Stimulated activated CD4-positive, alpha-beta T cell treated with anti-CD3 and anti-CD28 coated beads, TNF-alpha, amount 100 ng/mL, for 4 hours (primary cell): ENCODE results near the gene DLGAP4.
A peak's percentile ranks its signal among the peaks of the same experiment; 100 is the strongest.

ENCODE experiments used
- DNase-seq, 3 experiments: peaks; one replicate each; pipeline ENCODE4 v3.0.0-alpha.2; 2020; ENCODE audit warnings: low read depth in 3 of 3

The DLGAP4 gene

DNA sequence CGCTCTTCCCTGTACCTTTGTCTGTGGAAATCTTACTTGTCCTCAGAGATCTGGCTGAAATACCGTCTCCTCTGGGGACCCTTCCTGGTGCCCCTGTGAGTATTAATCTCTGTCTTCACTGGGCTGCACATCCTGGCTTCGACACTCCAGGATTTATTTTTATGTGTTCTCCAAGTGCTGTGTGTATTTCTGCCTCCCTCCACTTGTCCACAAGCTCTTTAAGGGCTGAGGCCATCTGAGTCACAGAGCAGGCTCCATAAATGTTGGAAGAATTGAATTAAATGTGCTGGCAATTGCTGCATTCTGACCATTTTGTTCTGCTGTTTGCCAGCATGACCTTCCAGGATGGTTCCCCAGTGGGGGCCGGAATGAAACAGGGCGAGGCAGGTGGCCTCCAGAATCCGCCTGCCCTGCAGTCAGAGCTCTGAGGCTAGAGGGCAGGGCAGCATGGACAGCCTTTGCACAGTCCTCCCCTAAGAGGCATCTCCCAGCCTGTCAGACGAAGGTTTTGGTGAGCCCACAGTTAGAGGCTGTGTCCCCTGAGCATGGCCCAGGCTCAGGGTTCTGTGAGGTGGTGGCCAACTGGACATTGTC is 105.8 kb downstream of the DLGAP4 start:
- no peak for DNase-seq

DNA sequence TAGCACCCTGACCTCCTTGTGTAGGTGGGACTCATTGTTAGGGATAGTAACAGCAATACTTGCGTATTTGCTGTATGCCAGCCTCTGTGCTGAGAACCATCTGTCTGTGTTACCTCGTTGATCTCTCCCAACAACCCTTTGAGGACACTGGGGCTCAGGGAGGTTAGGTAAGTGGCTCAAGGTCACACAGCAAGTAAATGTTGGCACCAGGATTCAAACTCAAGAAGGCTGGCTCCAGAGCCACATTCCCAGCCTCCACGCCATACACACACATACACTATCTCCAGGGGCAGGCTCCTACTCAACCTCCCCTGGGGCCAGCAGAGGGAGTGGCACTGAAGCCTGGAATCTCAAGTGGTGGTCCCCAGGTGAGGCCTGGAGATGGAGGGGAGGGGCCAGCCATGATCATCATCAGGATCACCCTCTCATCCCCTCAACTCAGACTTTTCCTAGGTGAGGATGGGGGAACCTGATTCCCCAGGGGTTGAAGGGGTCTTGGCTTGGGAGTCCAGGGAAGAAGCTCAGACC is 109.4 kb downstream of the DLGAP4 start:
- no peak for DNase-seq

DNA sequence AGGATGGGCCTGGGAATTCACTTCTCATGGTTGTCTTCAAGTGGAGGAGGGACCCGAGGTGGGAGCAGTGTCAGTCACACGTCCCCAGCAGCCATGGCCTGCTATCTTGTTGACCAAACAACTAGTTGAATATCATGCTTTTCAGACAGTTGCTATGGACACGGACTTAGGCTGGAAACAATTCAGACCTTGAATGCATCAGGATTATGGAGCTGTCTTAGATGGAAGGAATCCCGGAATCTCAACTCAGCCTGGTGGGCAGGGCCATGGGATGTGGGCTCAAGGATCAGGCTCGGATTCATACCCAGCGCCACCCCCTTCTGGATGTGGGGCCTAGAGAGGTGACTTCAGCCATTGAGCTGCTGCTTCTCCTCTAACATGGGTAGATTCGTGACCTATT is 112.6 kb downstream of the DLGAP4 start:
- no peak for DNase-seq

DNA sequence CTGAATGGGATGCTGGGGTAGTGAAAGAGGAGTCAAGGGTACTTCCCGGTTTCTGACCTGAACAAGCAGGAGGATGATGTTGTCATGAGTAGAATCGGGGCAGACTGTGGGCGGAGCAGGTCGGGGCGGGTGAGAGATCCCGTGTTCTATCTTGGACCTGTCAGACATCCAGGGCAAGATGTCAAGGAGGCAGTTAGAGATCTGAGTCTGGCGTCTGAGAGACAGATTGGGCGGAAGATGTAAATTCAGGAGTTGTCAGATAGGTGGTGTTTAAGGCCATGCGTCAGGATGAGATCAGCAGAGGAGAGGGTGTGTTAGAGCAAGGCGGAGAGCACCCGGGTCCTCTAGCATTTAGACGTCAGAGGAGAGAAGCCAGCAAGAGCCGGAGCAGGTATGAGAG is 115.5 kb downstream of the DLGAP4 start:
- no peak for DNase-seq

GRCh38 chr20:36424314-36424713 is 118.2 kb downstream of the DLGAP4 start:
- DNase-seq: no peak

DNA sequence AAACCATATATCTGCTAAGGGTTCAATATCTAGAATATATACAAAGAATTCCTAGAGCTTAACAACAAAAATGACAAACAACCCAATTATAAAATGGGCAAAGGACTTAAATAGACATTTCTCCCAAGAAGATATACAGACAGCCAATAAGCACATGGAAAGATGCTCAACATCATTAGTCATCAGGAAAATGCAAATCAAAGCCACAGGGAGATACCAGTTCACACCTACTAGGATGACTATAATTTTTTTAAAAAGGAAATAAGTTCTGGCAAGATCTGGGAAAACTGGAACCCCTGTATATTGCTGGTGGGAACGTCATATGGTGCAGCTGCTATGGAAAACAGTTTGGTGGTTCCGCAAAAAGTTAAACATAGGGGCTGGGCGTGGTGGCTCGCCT is 119.0 kb downstream of the DLGAP4 start:
- no peak for DNase-seq

DNA sequence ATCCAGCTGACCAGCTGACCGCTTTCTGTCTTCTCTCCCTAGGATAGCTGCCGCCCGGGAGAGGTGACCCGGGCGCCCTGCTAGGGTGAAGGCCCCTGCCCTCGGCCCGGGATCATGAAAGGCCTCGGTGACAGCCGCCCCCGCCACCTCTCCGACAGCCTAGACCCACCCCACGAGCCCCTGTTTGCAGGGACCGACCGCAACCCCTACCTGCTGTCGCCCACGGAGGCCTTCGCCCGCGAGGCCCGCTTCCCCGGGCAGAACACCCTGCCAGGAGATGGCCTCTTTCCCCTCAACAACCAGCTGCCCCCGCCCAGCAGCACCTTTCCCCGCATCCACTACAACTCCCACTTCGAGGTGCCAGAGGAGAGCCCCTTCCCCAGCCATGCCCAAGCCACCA is 125.5 kb downstream of the DLGAP4 start:
- no peak for DNase-seq

DNA sequence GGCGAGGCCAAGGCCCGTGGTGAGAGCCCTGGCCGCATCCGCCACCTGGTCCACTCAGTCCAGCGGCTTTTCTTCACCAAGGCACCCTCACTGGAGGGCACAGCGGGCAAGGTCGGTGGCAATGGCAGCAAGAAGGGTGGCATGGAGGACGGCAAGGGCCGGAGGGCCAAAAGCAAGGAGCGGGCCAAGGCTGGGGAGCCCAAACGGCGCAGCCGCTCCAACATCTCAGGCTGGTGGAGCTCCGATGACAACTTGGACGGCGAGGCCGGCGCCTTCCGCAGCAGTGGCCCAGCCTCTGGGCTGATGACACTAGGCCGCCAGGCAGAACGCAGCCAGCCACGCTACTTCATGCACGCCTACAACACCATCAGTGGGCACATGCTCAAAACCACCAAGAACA is 126.0 kb downstream of the DLGAP4 start:
- no peak for DNase-seq

DNA sequence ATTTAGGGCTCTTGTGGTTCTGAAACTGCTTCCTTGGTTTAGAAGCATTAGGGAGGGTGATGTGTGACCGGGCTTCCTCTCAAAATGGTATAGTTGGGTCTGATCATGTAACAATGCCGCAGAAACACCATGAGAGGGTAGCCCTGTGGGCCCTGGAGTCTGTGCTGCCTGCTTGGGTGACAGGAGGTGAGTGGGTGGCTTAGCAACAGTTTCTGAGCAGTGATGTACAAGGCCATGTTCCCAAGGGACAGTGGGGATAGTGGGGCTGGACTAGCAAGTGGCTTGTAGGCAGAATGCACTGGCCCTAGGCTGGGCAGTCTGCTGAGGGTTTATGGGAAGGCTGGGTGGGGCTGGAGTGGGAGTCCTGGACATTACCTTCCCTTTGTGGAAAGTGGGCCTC is 128.2 kb downstream of the DLGAP4 start:
- no peak for DNase-seq

DNA sequence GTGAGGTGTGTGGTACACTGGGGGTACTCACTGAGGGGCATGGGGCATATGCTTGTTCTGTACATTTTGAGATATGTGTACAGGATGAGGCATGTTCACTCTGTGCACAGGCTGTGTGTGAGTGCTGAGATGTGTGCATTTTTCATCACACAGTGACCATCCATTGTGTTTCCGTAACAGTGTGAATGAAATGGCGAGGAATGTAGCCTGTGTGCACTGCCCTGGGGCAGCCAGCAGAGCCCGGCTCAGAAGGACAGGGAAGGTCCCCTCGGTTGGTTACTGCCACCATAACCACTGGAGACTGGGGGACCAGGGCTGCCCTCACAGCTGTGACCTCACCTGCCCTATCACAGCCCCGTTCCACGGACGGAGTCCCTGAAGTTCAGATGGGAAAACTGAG is 129.0 kb downstream of the DLGAP4 start:
- no peak for DNase-seq

DNA sequence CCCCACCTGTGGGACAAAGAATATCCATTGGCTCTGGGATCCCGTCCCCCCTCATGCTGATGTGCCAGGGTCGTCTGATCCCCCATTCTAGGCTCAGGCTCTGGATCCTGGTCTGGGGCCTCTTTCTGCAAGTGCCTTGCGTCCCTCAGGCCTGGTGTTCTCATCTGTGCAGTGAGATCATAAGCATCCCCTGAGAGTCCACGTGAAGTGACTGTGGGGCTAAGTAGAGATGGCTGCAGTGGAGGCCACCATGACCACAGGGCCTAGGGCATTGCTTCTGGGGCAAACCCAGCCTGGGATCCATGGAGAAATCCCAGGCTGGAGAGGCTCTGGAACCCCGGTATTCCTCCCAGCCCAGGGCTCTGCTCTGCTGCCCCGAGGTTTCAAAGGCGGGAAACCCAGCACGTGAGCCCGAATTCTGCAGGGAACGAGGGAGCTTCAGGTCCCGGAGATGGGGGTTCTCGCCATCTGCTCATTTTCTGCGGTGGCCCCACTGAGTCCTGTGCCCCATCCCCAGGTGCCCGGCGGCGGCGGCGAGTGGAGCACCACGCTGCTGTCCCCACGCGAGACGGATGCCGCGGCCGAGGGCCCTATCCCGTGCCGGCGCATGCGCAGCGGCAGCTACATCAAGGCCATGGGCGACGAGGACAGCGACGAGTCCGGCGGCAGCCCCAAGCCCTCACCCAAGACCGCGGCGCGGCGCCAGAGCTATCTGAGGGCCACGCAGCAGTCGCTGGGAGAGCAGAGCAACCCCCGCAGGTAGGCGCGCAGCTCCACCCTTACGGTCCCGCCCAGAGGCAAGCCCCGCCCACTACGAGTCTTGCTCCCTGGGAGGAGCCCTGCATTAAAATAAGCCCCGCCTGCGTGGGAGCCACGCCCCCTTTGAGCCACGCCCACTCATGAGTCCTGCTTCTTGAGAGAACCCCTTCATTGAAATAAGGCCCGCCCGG is 129.7 kb downstream of the DLGAP4 start:
- peak; percentile 70 to 79 (median 78) for DNase-seq

GRCh38 chr20:36439040-36439730 is 133.0 kb downstream of the DLGAP4 start:
- peak; percentile 31 to 43 (median 35) for DNase-seq

DNA sequence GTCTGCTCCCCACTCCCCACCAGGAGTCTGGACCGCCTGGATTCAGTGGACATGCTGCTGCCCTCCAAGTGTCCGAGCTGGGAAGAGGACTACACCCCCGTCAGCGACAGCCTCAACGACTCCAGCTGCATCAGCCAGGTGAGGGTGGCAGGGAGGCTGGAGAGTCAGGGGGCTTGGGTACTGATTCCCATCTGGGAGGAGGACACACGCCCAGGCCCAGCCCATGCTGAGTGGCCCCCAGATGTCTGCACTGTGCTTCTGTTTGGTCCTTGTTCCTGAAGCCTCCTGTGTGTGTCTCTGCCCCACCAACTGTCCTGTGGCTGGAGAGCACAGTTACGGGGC is 133.6 kb downstream of the DLGAP4 start:
- no peak for DNase-seq

DNA sequence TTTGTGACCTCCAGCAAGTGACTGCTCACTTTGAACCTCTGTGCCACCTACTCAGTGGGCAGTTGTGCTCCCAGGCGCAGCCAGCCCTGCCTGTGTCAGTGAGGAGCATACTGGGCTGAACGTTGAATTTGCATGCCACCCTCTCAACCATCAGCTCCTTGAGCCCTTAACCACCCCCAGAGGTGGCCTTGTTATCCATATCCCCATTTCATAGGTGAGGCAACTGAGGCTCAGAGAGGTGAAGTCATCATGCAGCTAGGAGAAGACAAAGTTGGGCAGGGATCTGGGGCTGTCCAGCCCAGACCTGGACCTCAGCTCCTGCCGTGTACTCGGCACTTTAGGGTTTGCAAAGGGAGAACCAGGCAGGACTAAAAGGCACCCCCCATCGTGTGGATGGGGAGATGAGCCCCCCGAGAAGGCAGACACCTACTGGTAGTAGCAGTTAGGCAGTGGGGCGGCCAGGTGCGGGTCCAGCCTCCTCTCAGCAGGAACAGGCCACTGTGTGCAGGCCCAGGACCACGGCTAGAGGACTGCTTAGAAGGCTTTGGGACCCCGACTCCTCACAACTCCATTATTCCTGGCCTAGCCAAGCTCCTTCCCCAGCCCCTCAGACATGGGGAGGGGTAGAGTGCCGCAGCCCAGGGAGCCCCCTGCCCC is 134.4 kb downstream of the DLGAP4 start:
- no peak for DNase-seq

GRCh38 chr20:36441027-36441414 is 134.9 kb downstream of the DLGAP4 start:
- no peak for DNase-seq

- no peak for DNase-seq
These were observed 135.3 kb downstream of the DLGAP4 start for GRCh38 chr20:36441416-36441815.

GRCh38 chr20:36445847-36446246 is 139.7 kb downstream of the DLGAP4 start:
- no peak for DNase-seq

DNA sequence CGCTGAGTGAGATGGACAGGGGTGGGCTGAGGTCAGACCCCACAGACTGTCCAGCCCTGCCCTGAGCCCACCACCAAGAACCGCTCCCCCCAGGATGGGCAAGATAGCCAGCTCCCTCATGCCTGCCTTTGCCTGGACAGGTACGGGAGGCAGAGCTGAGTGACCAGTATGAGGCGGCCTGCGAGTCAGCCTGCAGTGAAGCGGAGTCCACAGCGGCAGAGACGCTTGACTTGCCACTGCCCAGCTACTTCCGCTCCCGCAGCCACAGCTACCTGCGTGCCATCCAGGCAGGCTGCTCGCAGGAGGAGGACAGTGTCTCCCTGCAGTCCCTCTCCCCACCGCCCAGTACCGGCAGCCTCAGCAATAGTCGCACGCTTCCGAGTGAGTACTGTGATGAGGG is 140.4 kb downstream of the DLGAP4 start:
- no peak for DNase-seq

DNA sequence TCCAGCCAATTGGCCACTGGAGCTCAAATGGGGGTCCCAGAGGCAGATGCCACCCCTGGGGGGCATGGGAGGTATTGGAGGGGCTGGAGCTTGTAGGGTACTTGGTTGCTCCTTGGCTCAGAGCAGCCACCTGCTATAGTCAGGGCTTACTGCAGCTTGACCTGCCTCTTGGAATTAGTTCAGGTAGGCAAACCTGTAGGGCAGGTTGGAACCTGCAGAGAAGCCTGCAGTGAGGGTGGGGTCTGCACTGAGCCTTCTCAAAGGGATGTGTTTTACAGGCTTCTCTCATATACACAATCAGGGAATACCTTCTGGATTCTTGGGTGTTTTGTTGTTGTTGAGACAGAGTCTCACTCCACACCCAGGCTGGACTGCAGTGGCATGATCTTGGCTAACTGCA is 141.0 kb downstream of the DLGAP4 start:
- no peak for DNase-seq

GRCh38 chr20:36449663-36450062 is 143.5 kb downstream of the DLGAP4 start:
- no peak for DNase-seq

DNA sequence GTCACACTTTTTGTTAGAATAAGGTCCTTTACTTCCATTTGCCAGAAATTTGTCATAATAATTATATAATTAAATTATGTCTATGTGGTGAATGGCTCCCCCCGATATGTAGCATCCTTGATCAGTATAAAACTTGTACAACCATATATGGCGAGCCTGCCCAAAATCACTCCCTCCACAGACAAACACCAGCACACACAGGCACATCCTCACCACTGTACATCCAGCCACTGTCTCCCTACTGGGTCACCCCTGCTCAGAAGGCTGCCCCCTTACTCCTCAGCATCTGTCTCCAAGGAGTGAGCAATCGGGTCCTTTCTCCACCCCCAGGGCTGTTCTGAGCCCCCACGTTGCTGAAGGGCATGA is 148.2 kb downstream of the DLGAP4 start:
- no peak for DNase-seq
